Measurements from ENCODE around the gene ZNF501.

ZNF501 gene

DNA sequence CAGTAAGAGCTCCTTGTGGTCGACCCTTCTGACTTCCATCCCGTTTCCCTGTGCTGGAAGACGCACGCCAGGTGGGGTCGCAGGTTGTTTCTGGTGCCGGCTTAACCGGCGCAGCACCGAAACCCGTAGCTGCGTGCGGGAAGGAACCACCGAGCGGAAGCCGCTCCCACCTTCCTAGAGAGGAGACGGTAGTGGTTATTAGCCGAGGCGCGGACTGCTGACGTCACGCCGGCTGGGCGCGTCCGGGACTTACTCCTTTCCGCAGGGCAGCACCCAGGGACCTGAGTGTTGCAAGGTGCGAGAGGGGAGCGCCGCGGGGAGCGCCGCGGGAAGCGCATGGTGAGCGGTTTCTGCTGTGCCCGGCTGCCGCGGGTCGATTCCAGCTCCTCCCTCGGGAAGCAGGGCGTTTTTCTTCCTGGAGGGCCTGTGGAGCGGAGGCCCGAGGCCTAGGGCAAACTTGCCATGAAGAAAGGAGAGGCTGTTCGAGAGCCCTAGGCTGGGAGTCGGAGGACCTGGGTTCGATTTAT, at the start of gene ZNF501:
Gene ZNF501, plus strand, starts transcription at position 252 of the 527 bp plus-strand sequence. CDS start 4,787 bp downstream, outside the sequence.
- DNase-seq (ENCODE audit: low read depth in 3 of 3): peak; percentile 72 to 89 (median 79)

DNA sequence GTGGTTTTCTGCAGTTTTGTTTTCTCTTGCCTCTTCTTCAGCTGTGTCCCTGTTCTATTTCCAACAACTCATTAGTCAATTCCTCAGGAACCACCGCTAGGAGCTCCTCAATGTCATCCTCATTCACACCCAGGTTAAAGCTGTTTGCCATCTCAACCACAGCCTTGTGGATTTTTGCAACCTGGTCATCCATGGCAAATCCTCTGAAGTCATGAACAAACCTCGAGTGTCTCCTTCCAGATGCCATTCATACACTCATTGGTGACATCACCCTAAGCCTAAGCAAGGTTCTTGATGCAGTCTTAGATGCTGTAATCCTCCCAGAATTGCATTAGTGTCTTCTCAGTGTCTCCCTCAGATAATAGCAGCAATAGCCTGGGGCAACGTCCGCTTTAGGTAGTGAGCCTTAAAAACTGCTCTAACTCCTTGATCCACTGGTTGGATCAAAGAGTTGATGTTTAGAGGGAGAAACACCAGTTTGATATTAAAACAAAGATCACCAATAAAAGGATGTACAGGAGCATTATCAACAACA, 48.4 kb upstream of the ZNF501 start:
- no peak for DNase-seq (ENCODE audit: low read depth in 3 of 3)

- DNase-seq (ENCODE audit: low read depth in 3 of 3): no peak
These were observed 47.1 kb upstream of the ZNF501 start for GRCh38 chr3:44682182-44682896.

DNA sequence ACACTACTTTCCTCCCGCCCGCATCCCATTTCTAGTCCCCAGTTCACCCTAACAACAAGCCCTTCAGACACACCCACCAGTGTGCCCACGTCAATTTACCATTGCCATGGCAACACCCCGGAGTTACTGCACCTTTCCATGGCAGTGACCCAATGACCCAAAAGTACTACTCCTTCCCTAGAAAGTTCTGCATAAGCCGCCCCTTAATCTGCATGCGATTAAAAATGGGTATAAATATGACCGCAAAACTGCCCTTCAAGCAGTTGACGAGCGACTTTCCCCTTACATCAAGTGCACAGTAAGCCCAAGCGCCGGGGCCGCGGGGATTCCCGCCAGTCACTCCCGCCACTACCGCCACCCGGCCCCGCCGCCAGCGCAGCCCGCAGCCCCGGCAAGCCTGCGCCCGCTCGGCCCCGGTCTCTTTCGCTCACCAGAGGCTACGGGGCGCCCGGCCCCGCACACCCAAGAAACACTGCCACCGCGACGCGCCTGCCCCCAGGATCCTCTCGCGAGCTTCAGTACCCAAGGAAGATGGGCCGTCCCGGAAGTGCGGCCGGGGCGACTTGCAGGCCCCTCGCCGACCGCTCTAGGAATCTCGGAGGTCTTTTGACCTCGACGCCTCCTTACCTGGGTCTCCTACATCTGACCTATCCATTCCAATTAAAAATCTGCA, 44.2 kb upstream of the ZNF501 start:
- peak; percentile 5 to 61 (median 43) for DNase-seq (ENCODE audit: low read depth in 3 of 3)

- no peak for DNase-seq (ENCODE audit: low read depth in 3 of 3)
These were observed 41.5 kb upstream of the ZNF501 start for GRCh38 chr3:44687898-44688297.

DNA sequence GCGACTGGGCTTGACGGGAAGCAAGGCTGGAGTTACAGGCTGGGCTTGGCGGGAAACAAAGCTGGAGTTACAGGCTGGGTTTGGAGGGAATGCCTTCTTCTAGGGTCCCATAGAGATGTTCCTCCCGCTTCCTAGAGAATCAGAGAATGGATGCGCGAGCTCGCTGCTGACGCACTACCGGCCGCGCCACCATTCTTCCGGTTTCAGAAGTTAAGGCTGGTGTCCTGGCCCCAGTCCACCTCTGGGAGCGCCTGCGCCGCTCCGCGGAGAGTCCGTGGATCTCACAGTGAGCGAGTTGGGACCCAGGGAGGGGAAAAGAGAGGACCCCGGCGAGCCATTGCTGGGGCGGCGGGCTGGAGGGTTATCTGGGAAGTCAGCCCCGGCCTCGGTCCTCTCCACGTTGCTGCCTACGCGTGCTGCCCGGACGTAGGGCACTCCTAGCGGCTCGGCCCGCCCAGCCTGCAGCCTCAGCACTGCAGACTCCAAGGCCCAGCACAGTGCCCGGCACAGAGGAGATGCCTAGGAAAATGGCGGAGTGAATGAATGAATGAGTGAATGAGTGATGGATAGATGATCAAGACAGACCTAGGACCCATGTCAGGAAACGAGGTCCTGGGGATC, 16.9 kb upstream of the ZNF501 start, which contains the start of gene ZNF502:
Gene ZNF502, plus strand, starts transcription at position 206 of the 621 bp plus-strand sequence. CDS start 7,602 bp downstream, outside the sequence.
- DNase-seq (ENCODE audit: low read depth in 3 of 3): peak; percentile 18 to 66 (median 54)

GRCh38 chr3:44721231-44722102, 8.0 kb upstream of the ZNF501 start:
- no peak for DNase-seq (ENCODE audit: low read depth in 3 of 3)

GRCh38 chr3:44722103-44722401, 7.4 kb upstream of the ZNF501 start:
- no peak for DNase-seq (ENCODE audit: low read depth in 3 of 3)

- DNase-seq (ENCODE audit: low read depth in 3 of 3): no peak
These were observed 5.3 kb downstream of the ZNF501 start for GRCh38 chr3:44734646-44735168.

GRCh38 chr3:44761101-44761423, 31.6 kb downstream of the ZNF501 start:
- DNase-seq (ENCODE audit: low read depth in 3 of 3): no peak

GRCh38 chr3:44761424-44762169, 32.2 kb downstream of the ZNF501 start, which contains the start of the genes KIAA1143 and KIF15:
Gene KIAA1143, minus strand, starts transcription at chr3:44761619. Its CDS starts 17 bp downstream, at chr3:44761602.
Gene KIF15, plus strand, starts transcription at chr3:44761794. Its CDS starts 72 bp downstream, at chr3:44761866.
- DNase-seq (ENCODE audit: low read depth in 3 of 3): peak; percentile 98

- DNase-seq (ENCODE audit: low read depth in 3 of 3): no peak
These were observed 32.8 kb downstream of the ZNF501 start for GRCh38 chr3:44762170-44762677.

- DNase-seq (ENCODE audit: low read depth in 3 of 3): no peak
These were observed 33.3 kb downstream of the ZNF501 start for GRCh38 chr3:44762690-44763089.

- DNase-seq (ENCODE audit: low read depth in 3 of 3): no peak
These were observed 34.8 kb downstream of the ZNF501 start for GRCh38 chr3:44764248-44764647.

DNA sequence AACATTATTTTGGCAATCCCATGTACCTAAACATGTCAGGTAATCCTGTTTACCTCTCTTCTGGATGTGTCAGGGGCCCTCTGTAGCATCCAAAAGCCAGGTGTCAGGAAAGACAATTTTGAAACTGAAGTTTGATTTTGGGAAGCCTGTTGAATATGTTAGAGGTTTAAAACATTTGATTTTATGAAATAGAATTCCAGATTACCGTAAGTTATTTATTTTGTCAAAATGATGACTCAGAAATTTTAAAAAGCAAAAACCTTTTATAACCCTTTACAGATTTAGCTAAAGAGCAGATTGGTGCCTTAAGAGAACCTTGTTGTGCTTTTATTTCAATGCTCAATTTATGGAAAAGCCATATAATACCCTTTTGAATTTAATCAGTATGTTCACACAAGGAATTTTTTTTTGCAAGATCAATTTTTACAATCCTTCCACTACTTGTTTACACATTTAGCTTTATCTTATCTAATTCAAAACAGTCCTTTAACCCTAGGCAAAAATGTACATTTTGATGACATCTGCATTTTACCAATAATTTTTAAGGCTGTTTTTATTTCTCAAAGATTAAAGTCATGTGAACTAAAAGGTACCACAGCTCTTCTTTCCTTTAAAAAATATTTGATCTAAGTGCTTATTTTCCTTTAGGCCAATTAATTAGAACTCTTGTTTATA, 42.1 kb downstream of the ZNF501 start:
- no peak for DNase-seq (ENCODE audit: low read depth in 3 of 3)

DNA sequence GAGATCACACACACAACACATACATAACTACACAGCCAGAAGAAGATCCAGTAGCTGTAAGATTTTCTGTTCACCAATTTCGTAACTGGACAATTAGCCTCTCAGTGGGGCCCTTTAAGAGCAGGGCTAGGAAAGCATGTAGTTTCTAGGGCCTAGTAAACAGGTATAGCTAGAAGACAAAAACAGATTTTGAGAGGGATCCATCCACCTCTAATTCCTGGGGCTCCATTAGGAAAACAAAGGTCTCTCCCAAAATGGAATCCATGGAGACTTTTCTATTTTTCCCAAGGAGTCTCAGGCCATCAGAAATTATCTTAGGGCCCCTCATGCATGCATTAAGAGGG, 42.6 kb downstream of the ZNF501 start:
- DNase-seq (ENCODE audit: low read depth in 3 of 3): no peak

DNA sequence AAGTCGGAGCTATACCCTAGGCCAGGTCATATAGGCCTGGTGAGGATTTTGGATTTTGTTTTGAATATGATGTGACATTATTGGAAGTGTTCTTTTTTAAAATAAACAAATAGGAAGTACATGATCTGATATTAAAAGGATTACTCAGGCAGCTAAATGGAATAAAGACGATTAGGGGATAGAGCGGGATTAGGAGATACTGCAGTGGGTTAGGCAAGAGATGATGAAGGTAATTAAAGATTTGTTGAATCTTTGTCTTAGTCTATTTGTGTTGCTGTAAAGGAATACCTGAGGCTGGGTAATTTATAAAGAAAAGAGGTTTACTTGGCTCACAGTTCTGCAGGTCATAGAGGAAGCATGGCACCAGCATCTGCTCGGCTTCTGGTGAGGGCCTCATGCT, 53.5 kb downstream of the ZNF501 start:
- no peak for DNase-seq (ENCODE audit: low read depth in 3 of 3)

Measured in stimulated activated CD4-positive, alpha-beta T cell treated with anti-CD3 and anti-CD28 coated beads, TNF-alpha, amount 100 ng/mL, for 24 hours (primary cell).